ENCODE data around the gene ESYT1.
A peak's percentile ranks its signal among the peaks of the same experiment; 100 is the strongest.

The ESYT1 gene

GRCh38 chr12:56127888-56128669, at the start of gene ESYT1:
ESYT1 (plus strand) TSS chr12:56128267; CDS start chr12:56128320, 53 bp downstream.
- DNase-seq, result peak; percentile 99

- DNase-seq, result no peak
Measured at GRCh38 chr12:56078427-56078826, 49.6 kb upstream of the ESYT1 start.

- peak; percentile 84 for DNase-seq
Measured at GRCh38 chr12:56078931-56079722, 48.9 kb upstream of the ESYT1 start.

- DNase-seq, result peak; percentile 88
Measured at GRCh38 chr12:56079723-56080555, 48.1 kb upstream of the ESYT1 start, which contains the start of gene ERBB3. ERBB3 (plus strand) TSS chr12:56080165; CDS start chr12:56080301, 136 bp downstream.

DNA sequence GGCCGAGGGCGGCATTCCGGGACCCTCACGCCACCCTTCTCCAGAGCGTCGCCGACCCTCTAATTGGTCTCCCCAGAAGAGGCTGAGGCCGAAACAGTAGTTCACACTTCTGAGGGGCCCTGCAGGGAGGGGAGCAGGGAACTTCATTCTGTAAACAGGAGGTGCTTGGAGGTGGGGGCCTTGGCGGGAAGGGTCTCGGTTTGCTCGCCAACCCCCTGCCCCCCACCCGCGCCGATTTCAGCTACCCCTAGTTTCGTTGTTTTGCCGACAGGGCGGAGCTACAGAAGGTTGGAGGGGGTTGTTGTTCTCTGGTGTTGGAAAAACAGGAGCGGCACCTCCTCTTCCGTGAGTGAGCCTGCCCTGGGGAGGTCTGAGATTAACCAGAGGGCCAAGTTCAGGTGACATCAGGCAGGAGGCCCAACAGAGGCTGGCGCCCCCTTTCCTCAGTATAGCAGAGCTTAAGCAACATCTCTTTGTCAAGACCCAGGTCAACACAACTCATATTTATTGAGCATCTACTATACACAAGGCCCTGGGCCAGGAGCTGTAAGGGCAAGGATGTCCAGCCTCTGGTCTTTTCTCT, 47.4 kb upstream of the ESYT1 start:
- no peak for DNase-seq

GRCh38 chr12:56081393-56082347, 46.4 kb upstream of the ESYT1 start:
- DNase-seq, result no peak

DNA sequence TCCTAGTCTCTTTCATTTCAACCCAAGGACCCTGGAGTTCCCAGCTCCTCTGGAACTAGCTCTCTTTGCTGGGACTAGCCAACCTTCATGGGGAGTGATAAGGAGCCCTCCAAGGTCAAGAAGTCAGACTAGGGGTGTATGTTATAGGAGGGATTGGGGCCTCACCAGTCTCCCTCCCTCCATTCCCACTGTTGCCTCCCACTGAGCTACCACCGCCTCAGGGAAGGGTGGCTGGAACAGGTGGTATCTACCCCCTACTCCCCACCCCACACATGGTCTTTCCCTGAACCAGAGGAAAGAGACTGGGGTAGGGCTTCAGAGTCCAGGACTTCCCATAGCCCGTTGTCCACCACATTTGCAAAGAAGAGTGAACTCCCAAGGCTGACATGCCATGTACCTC, 45.7 kb upstream of the ESYT1 start:
- DNase-seq, result no peak

- no peak for DNase-seq
Measured at GRCh38 chr12:56082967-56083366, 45.1 kb upstream of the ESYT1 start.

GRCh38 chr12:56084958-56085543, 43.0 kb upstream of the ESYT1 start:
- no peak for DNase-seq

- peak; percentile 36 for DNase-seq
Measured at GRCh38 chr12:56086096-56086495, 42.0 kb upstream of the ESYT1 start.

DNA sequence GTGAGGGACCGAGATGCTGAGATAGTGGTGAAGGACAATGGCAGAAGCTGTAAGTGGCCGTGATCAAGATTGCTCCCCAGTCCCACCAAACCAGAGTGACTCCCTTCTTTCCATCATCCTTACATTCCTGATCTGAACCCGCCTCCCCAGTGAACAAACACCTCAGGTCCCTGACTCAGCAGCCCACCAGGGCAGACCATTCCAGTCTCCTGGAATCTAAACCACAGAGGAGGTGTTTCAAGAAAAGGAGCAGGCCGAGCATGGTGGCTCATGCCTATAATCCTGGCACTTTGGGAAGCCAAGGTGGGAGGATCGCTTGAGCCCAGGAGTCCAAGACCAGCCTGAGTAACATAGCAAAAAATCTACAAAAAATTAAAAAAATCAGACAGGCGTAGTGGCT, 41.5 kb upstream of the ESYT1 start:
- no peak for DNase-seq

DNA sequence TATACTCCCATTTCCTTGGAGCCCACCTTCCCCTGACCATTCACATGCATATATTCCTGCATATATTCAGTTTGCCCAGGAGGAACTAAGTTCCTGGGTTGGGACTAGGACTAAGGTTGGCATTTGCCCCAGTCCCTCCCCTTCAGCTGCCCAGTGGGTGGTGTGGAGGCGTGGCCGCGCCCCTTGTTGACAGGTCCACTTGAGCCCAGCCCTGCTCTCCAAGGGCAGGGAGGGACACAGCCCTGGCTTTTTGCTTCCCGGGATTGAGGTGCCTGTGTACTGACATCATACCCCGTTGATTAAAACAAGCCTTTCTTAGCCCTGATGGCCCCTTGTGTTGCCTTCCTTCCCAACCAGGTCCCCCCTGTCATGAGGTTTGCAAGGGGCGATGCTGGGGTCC, 40.8 kb upstream of the ESYT1 start:
- peak; percentile 57 for DNase-seq

DNA sequence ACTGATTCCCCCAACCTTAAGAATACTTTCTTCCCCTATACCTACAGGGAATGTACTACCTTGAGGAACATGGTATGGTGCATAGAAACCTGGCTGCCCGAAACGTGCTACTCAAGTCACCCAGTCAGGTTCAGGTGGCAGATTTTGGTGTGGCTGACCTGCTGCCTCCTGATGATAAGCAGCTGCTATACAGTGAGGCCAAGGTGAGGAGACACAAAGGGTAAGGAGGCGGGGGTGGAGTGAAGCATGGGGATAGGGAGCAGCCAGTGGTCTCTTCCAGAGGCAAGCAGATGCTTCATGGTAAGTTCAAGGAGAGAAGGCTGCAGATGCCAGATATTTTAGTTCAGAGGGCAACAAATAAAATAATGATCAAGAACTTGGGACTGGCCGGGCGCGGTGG, 30.3 kb upstream of the ESYT1 start:
- DNase-seq, result no peak

- no peak for DNase-seq
Measured at GRCh38 chr12:56098592-56098991, 29.5 kb upstream of the ESYT1 start.

DNA sequence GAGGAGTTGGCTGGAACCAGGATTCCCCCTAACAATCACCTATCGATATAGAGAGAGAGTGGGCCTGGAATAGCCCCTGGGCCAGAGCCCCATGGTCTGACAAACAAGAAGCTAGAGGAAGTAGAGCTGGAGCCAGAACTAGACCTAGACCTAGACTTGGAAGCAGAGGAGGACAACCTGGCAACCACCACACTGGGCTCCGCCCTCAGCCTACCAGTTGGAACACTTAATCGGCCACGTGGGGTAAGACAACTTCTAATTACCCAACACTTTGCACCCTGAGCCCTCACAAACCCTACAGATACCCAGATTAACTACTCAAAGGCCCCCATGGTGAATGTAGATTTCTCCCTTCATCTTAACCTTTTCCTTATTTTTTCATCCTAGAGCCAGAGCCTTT, 28.3 kb upstream of the ESYT1 start:
- DNase-seq, result no peak

DNA sequence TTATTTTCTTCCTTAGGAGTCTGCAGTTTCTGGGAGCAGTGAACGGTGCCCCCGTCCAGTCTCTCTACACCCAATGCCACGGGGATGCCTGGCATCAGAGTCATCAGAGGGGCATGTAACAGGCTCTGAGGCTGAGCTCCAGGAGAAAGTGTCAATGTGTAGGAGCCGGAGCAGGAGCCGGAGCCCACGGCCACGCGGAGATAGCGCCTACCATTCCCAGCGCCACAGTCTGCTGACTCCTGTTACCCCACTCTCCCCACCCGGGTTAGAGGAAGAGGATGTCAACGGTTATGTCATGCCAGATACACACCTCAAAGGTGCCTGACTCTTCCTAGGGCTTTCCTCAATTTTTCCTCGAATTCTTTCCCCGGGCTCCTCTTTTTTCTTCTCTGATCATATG, 27.0 kb upstream of the ESYT1 start:
- no peak for DNase-seq

- DNase-seq, result no peak
Measured at GRCh38 chr12:56102683-56103065, 25.4 kb upstream of the ESYT1 start.

DNA sequence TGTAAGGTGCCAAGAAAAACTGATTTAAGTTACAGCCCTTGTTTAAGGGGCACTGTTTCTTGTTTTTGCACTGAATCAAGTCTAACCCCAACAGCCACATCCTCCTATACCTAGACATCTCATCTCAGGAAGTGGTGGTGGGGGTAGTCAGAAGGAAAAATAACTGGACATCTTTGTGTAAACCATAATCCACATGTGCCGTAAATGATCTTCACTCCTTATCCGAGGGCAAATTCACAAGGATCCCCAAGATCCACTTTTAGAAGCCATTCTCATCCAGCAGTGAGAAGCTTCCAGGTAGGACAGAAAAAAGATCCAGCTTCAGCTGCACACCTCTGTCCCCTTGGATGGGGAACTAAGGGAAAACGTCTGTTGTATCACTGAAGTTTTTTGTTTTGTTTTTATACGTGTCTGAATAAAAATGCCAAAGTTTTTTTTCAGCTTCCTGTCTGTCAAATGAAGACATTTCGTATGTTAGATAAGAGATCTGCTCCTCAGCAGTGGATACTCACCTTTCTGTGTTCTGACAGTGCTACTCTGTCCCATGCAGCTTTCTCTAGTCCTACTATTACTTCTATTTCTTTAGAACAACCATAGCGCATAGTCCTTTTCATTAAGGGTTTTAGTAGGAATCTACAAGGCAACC, 24.9 kb upstream of the ESYT1 start:
- no peak for DNase-seq

GRCh38 chr12:56103823-56104108, 24.3 kb upstream of the ESYT1 start:
- no peak for DNase-seq

DNA sequence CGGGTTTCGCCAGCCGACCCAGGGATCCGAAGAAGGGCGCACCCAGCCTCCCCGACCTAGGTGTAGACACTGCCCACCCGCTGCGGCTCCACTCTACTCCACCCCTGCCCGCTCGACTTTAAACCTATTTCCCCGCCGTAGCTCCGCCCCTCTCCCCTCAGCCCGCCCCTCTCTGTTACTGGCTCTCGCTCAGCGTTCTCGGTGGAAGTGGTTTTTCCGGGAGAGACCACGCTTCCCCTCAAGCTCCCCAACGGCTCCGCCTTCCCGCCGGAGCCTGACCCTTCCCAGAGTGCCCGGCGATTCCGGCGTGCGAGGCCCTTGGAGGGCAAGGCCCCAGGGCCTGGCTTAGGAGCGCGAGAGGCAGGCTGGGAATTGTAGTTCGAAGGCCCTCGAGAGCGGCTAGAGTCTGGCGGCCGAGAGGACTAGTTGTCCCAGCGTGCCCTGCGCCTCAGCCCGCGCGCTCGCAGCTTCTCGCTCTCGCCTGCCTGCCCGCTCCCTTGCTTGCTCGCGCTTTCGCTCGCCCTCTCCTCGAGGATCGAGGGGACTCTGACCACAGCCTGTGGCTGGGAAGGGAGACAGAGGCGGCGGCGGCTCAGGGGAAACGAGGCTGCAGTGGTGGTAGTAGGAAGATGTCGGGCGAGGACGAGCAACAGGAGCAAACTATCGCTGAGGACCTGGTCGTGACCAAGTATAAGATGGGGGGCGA, 23.8 kb upstream of the ESYT1 start, which contains the start of gene PA2G4:
Gene PA2G4, plus strand, starts transcription at position 451 of the 706 bp plus-strand sequence. Its CDS starts 179 bp downstream, at position 630.
- DNase-seq, result peak; percentile 100

Data from NCI-H510A treated with DMSO at 0.1 percent for 48 hours (cell line).